HepG2 (cell line): ENCODE results near the gene VAV2. TPM values are rescaled to one million over a fixed set of nuclear protein-coding genes. Genes with fewer than 3 reads are reported as not detected.

ENCODE experiments used
- ARHGAP35 ChIP-seq: sonication (generic); formaldehyde crosslinking; IDR thresholded peaks from 2 replicates; pipeline ENCODE4 v1.9.0; 2022; ENCODE audit warnings: mild to moderate bottlenecking, inconsistent platforms, moderate library complexity, missing genetic modification reagents, borderline replicate concordance
- ARID2 ChIP-seq: sonication (generic); formaldehyde crosslinking; IDR thresholded peaks from 2 replicates; pipeline ENCODE4 v1.8.1; 2022; ENCODE audit warnings: mild to moderate bottlenecking, missing genetic modification reagents, borderline replicate concordance
- CCAR2 ChIP-seq: fragments of 200-400 bp; formaldehyde crosslinking; optimal IDR thresholded peaks from 2 replicates; pipeline ENCODE3; 2018; ENCODE audit warnings: low read depth, mild to moderate bottlenecking, low read length, moderate library complexity
- EEA1 ChIP-seq: sonication (generic); formaldehyde crosslinking; IDR thresholded peaks from 2 replicates; pipeline ENCODE4 v1.5.1; 2020; ENCODE audit warnings: mild to moderate bottlenecking, missing genetic modification reagents, borderline replicate concordance
- FOXA3 ChIP-seq: IDR thresholded peaks from 2 replicates; pipeline ENCODE4 v1.6.1; 2016; ENCODE audit warnings: missing genetic modification reagents, missing compliant biosample characterization
- HMG20A ChIP-seq: IDR thresholded peaks from 2 replicates; pipeline ENCODE4 v1.6.1; 2016; ENCODE audit warnings: borderline replicate concordance
- KLF12 ChIP-seq: sonication (generic); formaldehyde crosslinking; IDR thresholded peaks from 2 replicates; pipeline ENCODE4 v1.4.0; 2020; ENCODE audit warnings: missing genetic modification reagents, borderline replicate concordance
- MYNN ChIP-seq: sonication (generic); formaldehyde crosslinking; IDR thresholded peaks from 2 replicates; pipeline ENCODE4 v1.4.0; 2020; ENCODE audit warnings: mild to moderate bottlenecking, low read depth, missing genetic modification reagents
- SMC3 ChIP-seq: IDR thresholded peaks from 2 replicates; pipeline ENCODE4 v1.6.1; 2011; ENCODE audit warnings: low read length, improper control_type of control experiment
- SOX5 ChIP-seq: IDR thresholded peaks from 2 replicates; pipeline ENCODE4 v1.6.1; 2016; ENCODE audit warnings: borderline replicate concordance
- SRF ChIP-seq: IDR thresholded peaks from 2 replicates; pipeline ENCODE4 v1.6.1; 2011; ENCODE audit warnings: mild to moderate bottlenecking, low read depth, low read length, moderate library complexity
- TMF1 ChIP-seq: sonication (generic); formaldehyde crosslinking; IDR thresholded peaks from 2 replicates; pipeline ENCODE4 v1.8.1; 2022; ENCODE audit warnings: low read depth, missing genetic modification reagents
- YY1 ChIP-seq: IDR thresholded peaks from 2 replicates; pipeline ENCODE4 v1.6.1; 2011; ENCODE audit warnings: low read length, low read depth, moderate library complexity, mild to moderate bottlenecking; ENCODE audit not compliant: insufficient read depth, insufficient replicate concordance
- ZBTB33 ChIP-seq: sonication (generic); formaldehyde crosslinking; IDR thresholded peaks from 2 replicates; pipeline ENCODE4 v1.4.0; 2020; ENCODE audit warnings: missing genetic modification reagents
- ZFAT ChIP-seq: sonication (generic); formaldehyde crosslinking; conservative IDR thresholded peaks from 2 replicates; pipeline ENCODE4 v1.8.1; 2023; ENCODE audit warnings: missing genetic modification reagents, inconsistent platforms
- ZFP91 ChIP-seq: sonication (generic); formaldehyde crosslinking; IDR thresholded peaks from 2 replicates; pipeline ENCODE4 v1.9.0; 2022; ENCODE audit warnings: missing genetic modification reagents, mild to moderate bottlenecking, borderline replicate concordance
- ZNF235 ChIP-seq: sonication (generic); formaldehyde crosslinking; IDR thresholded peaks from 2 replicates; pipeline ENCODE4 v1.8.1; 2023; ENCODE audit warnings: mild to moderate bottlenecking, missing genetic modification reagents, borderline replicate concordance
- ZNF292 ChIP-seq: sonication (generic); formaldehyde crosslinking; IDR thresholded peaks from 2 replicates; pipeline ENCODE4 v1.8.1; 2022; ENCODE audit warnings: mild to moderate bottlenecking, low read depth, missing genetic modification reagents, borderline replicate concordance
- ZNF501 ChIP-seq: sonication (generic); formaldehyde crosslinking; IDR thresholded peaks from 2 replicates; pipeline ENCODE4 v1.5.1; 2020; ENCODE audit warnings: mild to moderate bottlenecking, moderate library complexity, missing genetic modification reagents
- ZNF512B ChIP-seq: sonication (generic); formaldehyde crosslinking; IDR thresholded peaks from 2 replicates; pipeline ENCODE4 v1.5.1; 2020; ENCODE audit warnings: missing genetic modification reagents, mild to moderate bottlenecking, borderline replicate concordance
- ZNF552 ChIP-seq: sonication (generic); formaldehyde crosslinking; IDR thresholded peaks from 2 replicates; pipeline ENCODE4 v1.9.0; 2022; ENCODE audit warnings: missing genetic modification reagents, mild to moderate bottlenecking, borderline replicate concordance
- ZNF761 ChIP-seq: sonication (generic); formaldehyde crosslinking; conservative IDR thresholded peaks from 2 replicates; pipeline ENCODE4 v1.4.0; 2020; ENCODE audit warnings: mild to moderate bottlenecking, missing genetic modification reagents
- ZNF839 ChIP-seq: sonication (generic); formaldehyde crosslinking; IDR thresholded peaks from 2 replicates; pipeline ENCODE4 v1.4.0; 2020; ENCODE audit warnings: missing genetic modification reagents, mild to moderate bottlenecking, borderline replicate concordance
- polyA plus RNA-seq, 8 experiments: library from polyadenylated mRNA; depleted of rRNA in 3 of 8; stranded (reverse) in 7 of 8; unstranded in 1 of 8; fragments of >200 nt; fragmentation: Illumina TruSeq in 4 of 8; extraction: Trizol in 4 of 8; gene quantifications; 2 replicates each; pipeline versions ENCODE4 v1.2.1 to v1.2.3, GENCODE V29; 2011 to 2016; ENCODE audit warnings: low read depth in 4 of 8, missing spikeins in 1 of 8, mixed read lengths in 1 of 8; ENCODE audit not compliant: insufficient read depth in 1 of 8
- total RNA-seq, 5 experiments: library from RNA; depleted of rRNA; stranded (reverse); fragments of >200 nt; fragmentation: Illumina TruSeq; extraction: Trizol; gene quantifications; 2 replicates each; pipeline ENCODE4 v1.2.3, GENCODE V29; 2016; ENCODE audit warnings: low read depth in 1 of 5

Gene VAV2
- total and polyA plus RNA-seq, 2 of the 13 experiments (the other 11 are each of a cell fraction or from before 2014, with no cell fraction given), result 22.5 to 22.9 TPM

- TF ChIP-seq ZBTB33 (CRISPR knock-in tag), result peak; percentile 99
- TF ChIP-seq SOX5, result peak; percentile 37; the same call in 1 of the 2 replicates
- 0 out of 2 replicates have a peak, but pooled peaks have one; percentile 48 for TF ChIP-seq ZNF292 (CRISPR knock-in tag)
- TF ChIP-seq YY1, result peak; percentile 21
- no peak for TF ChIP-seq MYNN (CRISPR knock-in tag)
- no peak for TF ChIP-seq ZNF552
- no peak for TF ChIP-seq ARID2 (CRISPR knock-in tag)
- TF ChIP-seq ZNF761 (CRISPR knock-in tag), result no peak
- 0 out of 2 replicates have a peak, but pooled peaks have one; percentile 45 for TF ChIP-seq ZNF235 (CRISPR knock-in tag)
- no peak for TF ChIP-seq CCAR2
- TF ChIP-seq ARHGAP35, result no peak
- no peak for TF ChIP-seq ZNF839 (CRISPR knock-in tag)
- no peak for TF ChIP-seq HMG20A
- TF ChIP-seq FOXA3, result no peak; the same call in 1 of the 2 replicates
- no peak for TF ChIP-seq ZFAT (CRISPR knock-in tag)
- peak; percentile 49; the same call in 1 of the 2 replicates for TF ChIP-seq ZFP91 (CRISPR knock-in tag)
- TF ChIP-seq ZNF512B (CRISPR knock-in tag), result no peak
- no peak for TF ChIP-seq EEA1 (CRISPR knock-in tag)
- no peak for TF ChIP-seq SRF
- TF ChIP-seq SMC3, result no peak
- no peak for TF ChIP-seq TMF1
- 0 out of 2 replicates have a peak, but pooled peaks have one; percentile 35 for TF ChIP-seq ZNF501 (CRISPR knock-in tag)
- no peak for TF ChIP-seq KLF12 (CRISPR knock-in tag)
Measured at GRCh38 chr9:133973791-133974630, 18.1 kb downstream of the VAV2 start (continued).
